ENCODE data around the gene EGLN1. TPM values are rescaled to one million over a fixed set of nuclear protein-coding genes. Genes with fewer than 3 reads are reported as not detected.
"Not testable (repeated sequence)": the region's sequence is repeated elsewhere in the genome, so short reads cannot be mapped to it uniquely, and the experiment has no call there.

EGLN1 gene
- total RNA-seq, 1 donor from 2014 or later, result 26.3 TPM

- intact Hi-C loops (cut with DNase I), result no loop called here
- no peaks in the 10 kb centered on the region for H3K27me3 ChIP-seq
- no peaks in the 10 kb centered on the region for H3K9me3 ChIP-seq
- no peaks in the 10 kb centered on the region for H3K4me1 ChIP-seq
- H3K36me3 ChIP-seq, result no peaks in the 10 kb centered on the region
- no peak for DNase-seq (ENCODE audit: extremely low spot score in 2 of 2)
- no peak overlapping the region for H3K4me3 ChIP-seq
- no peak for TF ChIP-seq POLR2A (IDR thresholded peaks at IDR 0.05)
- TF ChIP-seq POLR2AphosphoS5 (IDR thresholded peaks at IDR 0.05; ENCODE audit: insufficient read depth in 1 of 2, low read depth in 1 of 2), result no peak
- TF ChIP-seq CTCF (IDR thresholded peaks at IDR 0.05), result no peak
- H3K27ac ChIP-seq, result no peak overlapping the region
Observed at GRCh38 chr1:231444059-231444458, 22.0 kb upstream of the EGLN1 start.

GRCh38 chr1:231443363-231443762, 21.3 kb upstream of the EGLN1 start:
- no peak overlapping the region for H3K4me3 ChIP-seq
- H3K4me1 ChIP-seq, result no peaks in the 10 kb centered on the region
- H3K36me3 ChIP-seq, result no peaks in the 10 kb centered on the region
- TF ChIP-seq POLR2AphosphoS5 (IDR thresholded peaks at IDR 0.05; ENCODE audit: insufficient read depth in 1 of 2, low read depth in 1 of 2), result no peak
- TF ChIP-seq POLR2A (IDR thresholded peaks at IDR 0.05), result no peak
- TF ChIP-seq CTCF (IDR thresholded peaks at IDR 0.05), result no peak
- no peaks in the 10 kb centered on the region for H3K9me3 ChIP-seq
- no peak overlapping the region for H3K27ac ChIP-seq
- DNase-seq (ENCODE audit: extremely low spot score in 2 of 2), result no peak
- intact Hi-C loops (cut with DNase I), result no loop called here
- H3K27me3 ChIP-seq, result no peaks in the 10 kb centered on the region

- no peak overlapping the region for H3K4me3 ChIP-seq
- no peaks in the 10 kb centered on the region for H3K36me3 ChIP-seq
- DNase-seq (ENCODE audit: extremely low spot score in 2 of 2), result no peak
- no peak overlapping the region for H3K27ac ChIP-seq
- H3K4me1 ChIP-seq, result no peaks in the 10 kb centered on the region
- intact Hi-C loops (cut with DNase I), result no loop called here
- TF ChIP-seq CTCF (IDR thresholded peaks at IDR 0.05), result no peak
- no peak for TF ChIP-seq POLR2AphosphoS5 (IDR thresholded peaks at IDR 0.05; ENCODE audit: insufficient read depth in 1 of 2, low read depth in 1 of 2)
- TF ChIP-seq POLR2A (IDR thresholded peaks at IDR 0.05), result no peak
- no peaks in the 10 kb centered on the region for H3K27me3 ChIP-seq
- no peaks in the 10 kb centered on the region for H3K9me3 ChIP-seq
Observed at GRCh38 chr1:231442735-231443134, 20.6 kb upstream of the EGLN1 start.

- Histone ChIP-seq H3K9me3 (no peaks in the 10 kb centered on the region), H3K4me1 (no peaks in the 10 kb centered on the region), H3K27ac (no peak overlapping the region), H3K4me3 (no peak overlapping the region), H3K27me3 (no peaks in the 10 kb centered on the region), H3K36me3 (no peaks in the 10 kb centered on the region)
- intact Hi-C loops (cut with DNase I), result no loop called here
- TF ChIP-seq POLR2A (IDR thresholded peaks at IDR 0.05), result no peak
- TF ChIP-seq POLR2AphosphoS5 (IDR thresholded peaks at IDR 0.05; ENCODE audit: insufficient read depth in 1 of 2, low read depth in 1 of 2), result no peak
- TF ChIP-seq CTCF (IDR thresholded peaks at IDR 0.05), result no peak
- no peak for DNase-seq (ENCODE audit: extremely low spot score in 2 of 2)
Observed at GRCh38 chr1:231432996-231433395, 10.9 kb upstream of the EGLN1 start.

GRCh38 chr1:231431665-231432415, 9.8 kb upstream of the EGLN1 start:
- DNase-seq (ENCODE audit: extremely low spot score in 2 of 2), result no peak

GRCh38 chr1:231430678-231431352, 8.7 kb upstream of the EGLN1 start:
- DNase-seq (ENCODE audit: extremely low spot score in 2 of 2); H3K27me3 ChIP-seq; H3K4me3 ChIP-seq; H3K4me1 ChIP-seq; H3K9me3 ChIP-seq; H3K27ac ChIP-seq; H3K36me3 ChIP-seq; intact Hi-C loops (cut with DNase I): not testable (repeated sequence)

More at GRCh38 chr1:231431665-231432415, 9.8 kb upstream of the EGLN1 start:
- H3K27ac ChIP-seq, result no peak overlapping the region
- TF ChIP-seq POLR2AphosphoS5 (IDR thresholded peaks at IDR 0.05; ENCODE audit: insufficient read depth in 1 of 2, low read depth in 1 of 2), result no peak
- TF ChIP-seq POLR2A (IDR thresholded peaks at IDR 0.05), result no peak
- no peak for TF ChIP-seq CTCF (IDR thresholded peaks at IDR 0.05)
- H3K4me1 ChIP-seq, result no peaks in the 10 kb centered on the region
- no peaks in the 10 kb centered on the region for H3K27me3 ChIP-seq
- no peak overlapping the region for H3K4me3 ChIP-seq
- H3K36me3 ChIP-seq, result no peaks in the 10 kb centered on the region
- H3K9me3 ChIP-seq, result no peaks in the 10 kb centered on the region
- intact Hi-C loops (cut with DNase I), result no loop called here
